Measurements from ENCODE around the gene TEP1. TPM values are rescaled to one million over a fixed set of nuclear protein-coding genes. Genes with fewer than 3 reads are reported as not detected.
"Not testable (repeated sequence)": the region's sequence is repeated elsewhere in the genome, so short reads cannot be mapped to it uniquely, and the experiment has no call there.

Gene TEP1
- polyA plus RNA-seq (ENCODE audit: insufficient read length in 3 of 3), result 10 to 100 TPM; 19.0 to 20.7 (median 19.0) TPM
- long read RNA-seq, donor 1, result 0 reads
- long read RNA-seq, donor 2, result 0 reads
- long read RNA-seq, donor 3, result 0 reads
- long read RNA-seq, donor 4, result 0 reads
- long read RNA-seq, donor 5, result 0 reads
- long read RNA-seq, donor 6, result 0 reads
- long read RNA-seq, donor 7, result 0 reads
- long read RNA-seq, donor 8, result 0 reads
- long read RNA-seq, donor 9, result 0 reads
- long read RNA-seq, donor 10, result 0 reads
- long read RNA-seq, donor 11, result 0 reads
- long read RNA-seq, donor 12, result 0 reads
- long read RNA-seq, donor 13, result 0 reads
- long read RNA-seq, donor 14, result 0 reads
- long read RNA-seq, donor 15, result 0 reads
- long read RNA-seq, donor 16, partial matches to known transcripts, result 0 of 1 reads
- long read RNA-seq, donor 16, other reads (novel, unspliced or antisense), result 0 of 1 reads

- peak in 10 of 11 donors; percentile 61 to 79 (median 70) for DNase-seq (ENCODE audit: extremely low read depth in 1 of 11, low read depth in 9 of 11, low spot score in 4 of 11)
Observed at GRCh38 chr14:20412876-20413743, at the start of gene TEP1. TEP1 (minus strand) TSS chr14:20413501; CDS start chr14:20408439, 5,062 bp downstream.

GRCh38 chr14:20461225-20462141 is 48.2 kb upstream of the TEP1 start, which contains the start of gene PIP4P1:
PIP4P1 (minus strand) TSS chr14:20461434; CDS start chr14:20461325, 109 bp downstream.
- peak; percentile 96 to 100 (median 99) for DNase-seq (ENCODE audit: extremely low read depth in 1 of 11, low read depth in 9 of 11, low spot score in 4 of 11)

DNA sequence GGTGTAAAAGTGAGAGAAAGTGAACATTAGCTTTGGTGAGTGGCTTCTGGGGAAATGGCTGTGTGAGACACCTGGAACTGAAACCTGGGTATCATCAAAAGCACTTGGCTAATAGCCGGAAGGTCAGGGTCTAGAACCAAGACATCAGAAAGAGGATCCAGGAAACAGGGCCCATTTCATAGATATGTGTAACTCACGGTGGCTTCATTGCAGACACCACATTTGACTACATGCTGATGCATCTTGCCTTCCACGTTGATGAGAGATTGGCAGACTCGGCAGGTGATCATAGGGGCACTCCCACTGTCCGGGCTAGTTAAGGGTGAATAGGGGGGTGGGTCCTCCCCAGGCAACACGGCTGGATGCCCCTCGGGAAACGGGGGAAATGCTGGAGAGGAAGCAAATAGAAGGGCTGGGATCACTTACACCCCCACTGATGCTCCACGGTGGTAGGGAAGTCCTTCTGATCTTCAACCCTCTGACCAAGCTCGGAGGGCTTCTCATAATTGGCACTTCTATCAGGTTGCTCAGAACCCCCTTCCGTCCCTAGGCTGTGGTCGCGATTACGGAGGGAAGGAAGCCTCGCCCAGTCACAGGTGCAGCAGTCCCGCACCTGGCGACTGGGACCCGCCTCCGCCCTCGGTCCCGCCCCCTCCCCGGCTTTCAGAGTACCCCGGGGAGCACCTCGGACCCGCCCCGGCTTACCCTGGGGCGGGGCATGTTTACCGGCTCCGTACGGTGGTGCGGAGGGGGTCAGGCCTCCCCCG is 47.3 kb upstream of the TEP1 start:
- DNase-seq (ENCODE audit: extremely low read depth in 1 of 11, low read depth in 9 of 11, low spot score in 4 of 11), result peak in 2 of 11 donors; percentile 9

- no peak for DNase-seq (ENCODE audit: extremely low read depth in 1 of 11, low read depth in 9 of 11, low spot score in 4 of 11)
Observed at GRCh38 chr14:20458031-20458789, 44.9 kb upstream of the TEP1 start.

DNA sequence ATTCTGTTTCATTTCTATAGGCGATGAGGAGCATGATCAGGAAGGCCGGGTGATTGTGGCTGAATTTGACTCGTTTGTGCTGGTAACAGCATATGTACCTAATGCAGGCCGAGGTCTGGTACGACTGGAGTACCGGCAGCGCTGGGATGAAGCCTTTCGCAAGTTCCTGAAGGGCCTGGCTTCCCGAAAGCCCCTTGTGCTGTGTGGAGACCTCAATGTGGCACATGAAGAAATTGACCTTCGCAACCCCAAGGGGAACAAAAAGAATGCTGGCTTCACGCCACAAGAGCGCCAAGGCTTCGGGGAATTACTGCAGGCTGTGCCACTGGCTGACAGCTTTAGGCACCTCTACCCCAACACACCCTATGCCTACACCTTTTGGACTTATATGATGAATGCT is 43.7 kb upstream of the TEP1 start:
- DNase-seq (ENCODE audit: extremely low read depth in 1 of 11, low read depth in 9 of 11, low spot score in 4 of 11), result no peak

DNA sequence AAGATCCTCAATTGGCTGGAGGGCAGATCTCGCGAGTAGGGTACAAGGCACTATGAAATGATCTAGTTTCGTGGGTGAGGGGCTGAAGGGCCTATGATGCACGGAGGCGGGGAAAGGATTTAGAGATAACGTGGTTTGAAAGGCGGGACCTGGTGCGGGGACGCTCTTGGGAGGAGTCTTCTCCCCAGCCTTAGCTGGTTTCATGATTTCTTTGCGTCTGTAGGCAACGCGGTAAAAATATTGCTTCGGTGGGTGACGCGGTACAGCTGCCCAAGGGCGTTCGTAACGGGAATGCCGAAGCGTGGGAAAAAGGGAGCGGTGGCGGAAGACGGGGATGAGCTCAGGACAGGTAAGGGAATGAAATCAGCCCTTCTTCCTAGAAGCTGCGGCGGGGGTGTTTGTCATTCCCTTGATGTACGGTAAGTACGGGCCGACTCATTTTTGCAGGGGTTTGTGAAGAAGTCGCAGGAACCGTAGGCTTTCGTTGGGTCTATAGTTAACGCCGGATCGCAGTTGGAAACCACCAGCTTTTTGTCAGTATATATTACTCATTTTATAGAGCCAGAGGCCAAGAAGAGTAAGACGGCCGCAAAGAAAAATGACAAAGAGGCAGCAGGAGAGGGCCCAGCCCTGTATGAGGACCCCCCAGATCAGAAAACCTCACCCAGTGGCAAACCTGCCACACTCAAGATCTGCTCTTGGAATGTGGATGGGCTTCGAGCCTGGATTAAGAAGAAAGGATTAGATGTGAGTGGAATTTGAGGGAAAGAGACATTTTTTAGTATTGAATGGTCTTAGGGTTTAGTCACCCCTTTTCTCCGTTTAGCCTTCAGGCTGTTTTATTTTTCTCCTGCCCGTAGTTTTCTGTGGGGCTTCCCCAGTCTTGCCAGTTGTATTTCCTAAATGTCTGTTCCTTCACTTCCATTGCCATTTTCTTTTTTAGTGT is 42.3 kb upstream of the TEP1 start:
- DNase-seq (ENCODE audit: extremely low read depth in 1 of 11, low read depth in 9 of 11, low spot score in 4 of 11), result no peak

DNA sequence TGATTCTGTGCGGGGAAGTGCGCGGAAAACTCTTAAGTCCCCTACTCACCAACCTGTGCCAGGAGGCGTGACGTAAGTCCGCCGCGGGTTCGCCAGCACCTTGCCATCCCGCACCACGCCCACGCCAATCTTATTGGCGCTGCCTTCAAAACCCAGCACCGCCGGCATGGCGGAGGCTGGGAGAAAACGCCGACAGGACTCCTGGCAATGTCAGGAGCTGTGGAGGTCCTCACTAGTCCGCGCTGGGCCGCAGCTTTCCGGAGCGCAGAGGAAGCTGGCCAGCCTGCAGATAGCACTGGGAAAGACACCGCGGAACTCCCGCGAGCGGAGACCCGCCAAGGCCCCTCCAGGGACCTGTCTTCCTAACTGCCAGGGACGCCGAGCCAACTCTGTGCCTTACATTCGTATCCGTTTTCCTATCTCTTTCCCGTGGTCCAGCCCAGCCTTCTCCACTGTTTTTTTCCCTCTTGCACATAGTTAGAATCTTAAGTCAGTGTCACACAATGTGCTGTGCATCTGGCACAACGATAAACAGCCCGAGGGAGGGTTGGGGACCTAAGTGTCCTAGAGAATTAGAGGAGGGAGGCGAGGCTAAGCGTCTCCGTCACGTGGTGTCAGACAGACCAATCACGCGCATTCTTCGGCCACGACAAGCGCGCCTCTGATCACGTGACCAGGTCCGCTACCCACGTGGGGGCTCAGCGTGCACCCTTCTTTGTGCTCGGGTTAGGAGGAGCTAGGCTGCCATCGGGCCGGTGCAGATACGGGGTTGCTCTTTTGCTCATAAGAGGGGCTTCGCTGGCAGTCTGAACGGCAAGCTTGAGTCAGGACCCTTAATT is 41.4 kb upstream of the TEP1 start, which contains the start of the genes APEX1 and OSGEP:
TSS of gene APEX1 (plus strand) at position 711 of the 839 bp plus-strand sequence. CDS start 420 bp downstream, outside the sequence.
TSS of gene OSGEP (minus strand) at position 297 of the 839 bp plus-strand sequence. CDS start at position 168, 129 bp downstream.
- peak; percentile 97 to 99 (median 99) for DNase-seq (ENCODE audit: extremely low read depth in 1 of 11, low read depth in 9 of 11, low spot score in 4 of 11)

- DNase-seq (ENCODE audit: extremely low read depth in 1 of 11, low read depth in 9 of 11, low spot score in 4 of 11), result not testable (repeated sequence)
Observed at GRCh38 chr14:20452831-20453230, 39.5 kb upstream of the TEP1 start.

DNA sequence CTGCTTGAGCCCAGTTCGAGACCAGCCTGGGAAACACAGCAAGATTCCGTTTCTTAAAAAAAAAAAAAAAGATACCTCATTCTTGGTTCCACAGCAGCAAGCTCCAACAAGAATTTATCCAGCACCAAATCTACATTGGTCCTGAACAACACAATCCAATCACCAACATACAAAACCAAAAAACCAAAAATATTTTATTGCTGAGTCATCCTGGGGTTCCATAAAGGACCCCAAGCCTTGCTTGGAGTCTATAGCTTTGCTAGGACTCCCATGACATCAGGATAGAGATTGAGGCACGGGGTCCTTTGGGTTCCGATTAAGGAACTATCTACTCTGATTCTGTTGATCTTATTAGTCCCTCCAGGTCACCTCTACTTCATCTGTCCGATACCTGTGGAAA is 33.6 kb upstream of the TEP1 start:
- no peak for DNase-seq (ENCODE audit: extremely low read depth in 1 of 11, low read depth in 9 of 11, low spot score in 4 of 11)

- DNase-seq (ENCODE audit: extremely low read depth in 1 of 11, low read depth in 9 of 11, low spot score in 4 of 11), result not testable (repeated sequence)
Observed at GRCh38 chr14:20443650-20444049, 30.3 kb upstream of the TEP1 start.

DNA sequence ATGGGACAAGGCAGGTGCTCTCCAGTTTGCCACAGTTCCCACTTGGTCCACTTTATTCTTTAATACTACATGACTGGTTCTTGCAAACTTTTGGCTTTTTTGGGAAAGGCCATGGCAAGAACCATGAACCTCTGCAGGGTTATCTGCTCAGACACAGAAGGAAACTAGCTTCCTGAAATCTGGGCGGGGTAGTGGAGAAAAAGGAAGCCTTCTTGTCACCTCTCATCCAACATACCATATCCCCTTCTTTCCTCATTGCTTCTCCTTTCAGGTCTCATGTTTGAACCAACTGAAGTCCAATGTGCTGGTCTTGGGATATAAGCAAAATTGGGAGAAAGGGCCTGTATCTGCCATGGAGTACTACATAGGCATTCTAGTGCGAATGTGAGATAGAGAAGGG is 28.2 kb upstream of the TEP1 start:
- DNase-seq (ENCODE audit: extremely low read depth in 1 of 11, low read depth in 9 of 11, low spot score in 4 of 11), result no peak

DNA sequence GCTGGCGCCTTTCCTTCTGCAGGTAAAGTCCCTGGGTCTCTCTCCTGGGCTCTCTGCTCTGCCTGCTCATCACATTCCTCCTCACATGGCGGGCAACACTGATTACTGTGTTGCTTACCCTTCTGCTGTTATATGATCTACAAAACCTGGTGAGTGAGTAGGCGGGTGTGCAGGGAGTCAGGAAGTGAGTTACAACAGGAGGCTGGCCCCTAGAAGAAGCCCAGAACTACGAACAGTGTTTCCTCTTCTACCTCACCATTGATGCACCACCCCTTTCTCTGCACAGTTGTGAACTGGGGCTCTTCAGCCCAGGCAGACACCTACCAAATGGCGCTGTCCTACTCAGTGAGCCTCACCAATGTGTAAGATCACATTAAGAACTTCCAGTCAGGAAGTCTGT is 27.6 kb upstream of the TEP1 start:
- DNase-seq (ENCODE audit: extremely low read depth in 1 of 11, low read depth in 9 of 11, low spot score in 4 of 11), result no peak

DNA sequence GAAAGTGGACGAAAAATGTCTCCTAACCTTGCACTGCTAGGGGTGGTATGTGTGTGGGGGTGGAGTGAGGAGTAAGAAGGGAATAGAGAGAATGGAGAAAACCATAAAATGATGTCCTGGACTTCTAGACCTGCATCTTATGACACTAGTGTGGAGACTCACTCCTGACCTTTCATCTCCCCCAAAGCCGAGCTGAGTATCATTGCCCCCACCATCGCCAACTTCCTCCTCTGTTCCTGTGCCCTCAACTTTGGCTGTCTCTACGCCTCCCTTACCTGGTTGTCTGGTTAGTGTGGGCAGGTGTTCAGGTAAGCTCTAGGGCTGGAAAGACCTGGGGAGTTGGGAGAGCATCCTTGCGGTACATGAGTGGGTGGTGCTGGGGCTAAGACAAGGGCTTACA is 27.2 kb upstream of the TEP1 start:
- no peak for DNase-seq (ENCODE audit: extremely low read depth in 1 of 11, low read depth in 9 of 11, low spot score in 4 of 11)

GRCh38 chr14:20438664-20439063 is 25.4 kb upstream of the TEP1 start:
- no peak for DNase-seq (ENCODE audit: extremely low read depth in 1 of 11, low read depth in 9 of 11, low spot score in 4 of 11)

- DNase-seq (ENCODE audit: extremely low read depth in 1 of 11, low read depth in 9 of 11, low spot score in 4 of 11), result no peak
Observed at GRCh38 chr14:20436363-20436755, 23.1 kb upstream of the TEP1 start.
